Calu3 (cell line): Measurements from ENCODE around the gene LRRC49. TPM values are rescaled to one million over a fixed set of nuclear protein-coding genes. Genes with fewer than 3 reads are reported as not detected.
"Not testable (repeated sequence)": the region's sequence is repeated elsewhere in the genome, so short reads cannot be mapped to it uniquely, and the experiment has no call there.

Source experiments
- BruUV-seq: library from RNA; stranded (reverse); fragments of 400-500 nt; replicated peaks from 2 replicates; lab custom pipeline; 2021; lab: Mats Ljungman, UMichigan
- CTCF ChIA-PET: fragments of 300-600 bp; sonication (Branson Sonifier 250); formaldehyde crosslinking; loops from one replicate; lab custom pipeline; 2022; ENCODE audit warnings: antibody characterized with exemption; lab: Charles Lee
- DNase-seq: peaks from one replicate; pipeline ENCODE4 v3.0.0; 2022
- H3K27ac Mint-ChIP-seq: one replicate; pipeline ENCODE4 v1.8.0; 2022; ENCODE audit warnings: mixed read lengths; ENCODE audit not compliant: unreplicated experiment
- H3K27me3 Mint-ChIP-seq: one replicate; pipeline ENCODE4 v1.8.0; 2022; ENCODE audit warnings: mixed read lengths; ENCODE audit not compliant: unreplicated experiment
- H3K36me3 Mint-ChIP-seq: one replicate; pipeline ENCODE4 v1.8.0; 2022; ENCODE audit warnings: mild to moderate bottlenecking, moderate library complexity, mixed read lengths; ENCODE audit not compliant: insufficient read depth, unreplicated experiment
- H3K4me1 Mint-ChIP-seq: one replicate; pipeline ENCODE4 v1.8.0; 2022; ENCODE audit warnings: mild to moderate bottlenecking, low read depth, mixed read lengths; ENCODE audit not compliant: unreplicated experiment
- H3K4me3 Mint-ChIP-seq: one replicate; pipeline ENCODE4 v1.8.0; 2022; ENCODE audit warnings: mild to moderate bottlenecking, low read depth, moderate library complexity, mixed read lengths; ENCODE audit not compliant: unreplicated experiment
- H3K9me3 Mint-ChIP-seq: one replicate; pipeline ENCODE4 v1.8.0; 2022; ENCODE audit warnings: low read depth, mixed read lengths; ENCODE audit not compliant: unreplicated experiment
- CTCF ChIP-seq: fragments of 200-600 bp; IDR thresholded peaks from one replicate; pipeline ENCODE4 v1.8.0; 2022; ENCODE audit warnings: antibody characterized with exemption; ENCODE audit not compliant: unreplicated experiment
- intact Hi-C: fragments of 100-400 bp; cut with micrococcal nuclease; formaldehyde crosslinking; loops from one replicate; pipeline ENCODE4 v1.10.0; 2022; ENCODE audit not compliant: unreplicated experiment
- total RNA-seq: library from RNA; stranded (reverse); gene quantifications from 2 replicates; pipeline ENCODE4 v1.2.3, GENCODE V29; 2022

Gene LRRC49
- total RNA-seq, 1 experiment from 2014 or later = 6.3 TPM

- Mint-ChIP-seq H3K36me3 (no peaks in the 10 kb centered on the region), H3K27ac (no peak overlapping the region), H3K27me3 (no peaks in the 10 kb centered on the region), H3K4me1 (no peaks in the 10 kb centered on the region), H3K4me3 (no peak overlapping the region), H3K9me3 (no peaks in the 10 kb centered on the region)
- CTCF ChIA-PET = interaction anchor here (0.6 to 1.9 kb wide), 5 partner anchors 19 to 1762 kb away, joined by 3 to 13 read pairs (median 7); no protein-coding TSS in a partner anchor
- TF ChIP-seq CTCF = no peak
- intact Hi-C loops = loop anchor here (1.0 to 5.0 kb wide), 3 partner anchors 92 to 429 kb away; no protein-coding TSS in a partner anchor
- BruUV-seq = no TSS peak
- no peak for DNase-seq
These were observed 118.4 kb downstream of the LRRC49 start for GRCh38 chr15:71010997-71011396.

- intact Hi-C loops = loop anchor here (1.0 to 5.0 kb wide), 3 partner anchors 92 to 429 kb away; no protein-coding TSS in a partner anchor
- no peaks in the 10 kb centered on the region for H3K4me1 Mint-ChIP-seq
- CTCF ChIA-PET = interaction anchor here (0.5 to 1.9 kb wide), 7 partner anchors 81 to 1761 kb away, joined by 3 to 13 read pairs (median 6); no protein-coding TSS in a partner anchor
- no peak overlapping the region for H3K27ac Mint-ChIP-seq
- H3K36me3 Mint-ChIP-seq = no peaks in the 10 kb centered on the region
- peak; percentile 28 for DNase-seq
- peak; percentile 71 for TF ChIP-seq CTCF
- H3K27me3 Mint-ChIP-seq = no peaks in the 10 kb centered on the region
- H3K9me3 Mint-ChIP-seq = no peaks in the 10 kb centered on the region
- no TSS peak for BruUV-seq
- H3K4me3 Mint-ChIP-seq = no peak overlapping the region
These were observed 119.0 kb downstream of the LRRC49 start for GRCh38 chr15:71011503-71012155.

GRCh38 chr15:71013446-71013845 is 120.8 kb downstream of the LRRC49 start:
- TF ChIP-seq CTCF = no peak
- CTCF ChIA-PET = no interaction called here
- Mint-ChIP-seq H3K4me1 (no peaks in the 10 kb centered on the region), H3K36me3 (no peaks in the 10 kb centered on the region), H3K4me3 (no peak overlapping the region), H3K9me3 (no peaks in the 10 kb centered on the region), H3K27me3 (no peaks in the 10 kb centered on the region), H3K27ac (no peak overlapping the region)
- intact Hi-C loops = loop anchor here (5.0 kb wide), 1 partner anchor 369 kb away; no protein-coding TSS in a partner anchor
- no peak for DNase-seq
- BruUV-seq = no TSS peak

- Mint-ChIP-seq H3K27me3 (no peaks in the 10 kb centered on the region), H3K4me3 (no peak overlapping the region), H3K27ac (no peak overlapping the region), H3K9me3 (no peaks in the 10 kb centered on the region), H3K4me1 (no peaks in the 10 kb centered on the region), H3K36me3 (no peaks in the 10 kb centered on the region)
- CTCF ChIA-PET = no interaction called here
- no peak for DNase-seq
- no peak for TF ChIP-seq CTCF
- no TSS peak for BruUV-seq
- intact Hi-C loops = no loop called here
These were observed 122.7 kb downstream of the LRRC49 start for GRCh38 chr15:71015342-71015741.

GRCh38 chr15:71031232-71031631 is 138.6 kb downstream of the LRRC49 start:
- H3K27ac Mint-ChIP-seq, H3K4me1 Mint-ChIP-seq, BruUV-seq, H3K9me3 Mint-ChIP-seq, H3K4me3 Mint-ChIP-seq, intact Hi-C loops, DNase-seq, H3K36me3 Mint-ChIP-seq, CTCF ChIA-PET: not testable (repeated sequence)
- H3K27me3 Mint-ChIP-seq = peaks cover 23% of the 10 kb centered on the region

GRCh38 chr15:71035478-71035877 is 142.9 kb downstream of the LRRC49 start:
- H3K9me3 Mint-ChIP-seq, BruUV-seq, H3K4me3 Mint-ChIP-seq, intact Hi-C loops, H3K27me3 Mint-ChIP-seq, H3K4me1 Mint-ChIP-seq, H3K27ac Mint-ChIP-seq, DNase-seq, H3K36me3 Mint-ChIP-seq: not testable (repeated sequence)
- CTCF ChIA-PET = interaction anchor here (0.6 kb wide), 1 partner anchor 389 kb away, joined by 3 read pairs; no protein-coding TSS in a partner anchor
